Gastrocnemius medialis (tissue), 4 donors: ENCODE measurements around the gene TRMT11.

ENCODE experiments used
- POLR2A ChIP-seq, 2 donors: fragments of 450-650 bp; IDR thresholded peaks; one replicate each; pipeline ENCODE4 v1.6.1; 2017; ENCODE audit warnings: antibody characterized with exemption in 2 of 2, mild to moderate bottlenecking in 2 of 2, moderate library complexity in 2 of 2
- TF ChIP-seq, protein P1 (sequence below), 5 experiments: fragments of 450-650 bp in 3 of 5; fragments of 200-600 bp in 2 of 5; sonication (generic) in 2 of 5; IDR thresholded peaks in 4 of 5; conservative IDR thresholded peaks in 1 of 5; 1 replicate in 4 of 5; 2 replicates in 1 of 5; pipeline ENCODE4 v1.5.1; 2016 to 2019; ENCODE audit warnings: antibody characterized with exemption in 5 of 5, mild to moderate bottlenecking in 3 of 5, moderate library complexity in 3 of 5

DNA sequence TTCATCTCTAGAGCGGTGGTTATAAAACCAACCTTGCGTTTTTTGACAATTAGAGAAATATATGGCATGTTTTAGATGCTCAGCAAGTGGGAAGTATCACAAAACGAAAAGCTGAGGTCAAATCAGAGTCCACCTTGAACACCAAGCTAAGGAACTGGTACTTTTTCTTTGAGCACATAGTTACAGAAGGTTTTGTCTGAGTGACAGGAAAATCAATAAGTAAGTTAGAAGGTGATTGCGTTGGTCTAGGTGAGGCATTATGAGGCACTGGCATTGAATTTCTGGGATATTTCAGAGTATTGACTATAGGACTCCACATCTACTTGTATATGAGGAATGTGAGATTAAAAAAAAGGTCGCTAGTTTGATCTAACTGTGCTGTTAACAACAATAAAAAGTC lies 30.4 kb upstream of the TRMT11 start:
- TF ChIP-seq, protein P1, sequence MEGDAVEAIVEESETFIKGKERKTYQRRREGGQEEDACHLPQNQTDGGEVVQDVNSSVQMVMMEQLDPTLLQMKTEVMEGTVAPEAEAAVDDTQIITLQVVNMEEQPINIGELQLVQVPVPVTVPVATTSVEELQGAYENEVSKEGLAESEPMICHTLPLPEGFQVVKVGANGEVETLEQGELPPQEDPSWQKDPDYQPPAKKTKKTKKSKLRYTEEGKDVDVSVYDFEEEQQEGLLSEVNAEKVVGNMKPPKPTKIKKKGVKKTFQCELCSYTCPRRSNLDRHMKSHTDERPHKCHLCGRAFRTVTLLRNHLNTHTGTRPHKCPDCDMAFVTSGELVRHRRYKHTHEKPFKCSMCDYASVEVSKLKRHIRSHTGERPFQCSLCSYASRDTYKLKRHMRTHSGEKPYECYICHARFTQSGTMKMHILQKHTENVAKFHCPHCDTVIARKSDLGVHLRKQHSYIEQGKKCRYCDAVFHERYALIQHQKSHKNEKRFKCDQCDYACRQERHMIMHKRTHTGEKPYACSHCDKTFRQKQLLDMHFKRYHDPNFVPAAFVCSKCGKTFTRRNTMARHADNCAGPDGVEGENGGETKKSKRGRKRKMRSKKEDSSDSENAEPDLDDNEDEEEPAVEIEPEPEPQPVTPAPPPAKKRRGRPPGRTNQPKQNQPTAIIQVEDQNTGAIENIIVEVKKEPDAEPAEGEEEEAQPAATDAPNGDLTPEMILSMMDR (IDR thresholded peaks at IDR 0.05 in 4 of 5, conservative IDR thresholded peaks at IDR 0.05 in 1 of 5), result no peak
- no peak for TF ChIP-seq POLR2A (IDR thresholded peaks at IDR 0.05)
